ENCODE data around the gene USP15.

GRCh38 chr12:62296001-62296400, 35.8 kb downstream of the USP15 start:
- no peak for TF ChIP-seq CTCF (optimal IDR thresholded peaks at IDR 0.05 in 1 of 3, IDR thresholded peaks at IDR 0.05 in 1 of 3, conservative IDR thresholded peaks at IDR 0.05 in 1 of 3; ENCODE audit: extremely low read depth in 1 of 3, insufficient read depth in 2 of 3, low read length in 3 of 3)
- TF ChIP-seq EZH2 (IDR thresholded peaks at IDR 0.05; ENCODE audit: low read length) = no peak
